HL-60 (cell line): ENCODE measurements around the gene ZNF697.

Experiments used
- CTCF ChIP-seq: IDR thresholded peaks from one replicate; pipeline ENCODE4 v1.5.1; 2011; ENCODE audit warnings: low read length, control low read depth, inconsistent platforms; ENCODE audit not compliant: insufficient read depth
- GABPA ChIP-seq: IDR thresholded peaks from 2 replicates; pipeline ENCODE4 v1.6.1; 2012; ENCODE audit warnings: low read depth
- POLR2AphosphoS5 ChIP-seq: IDR thresholded peaks from 2 replicates; pipeline ENCODE4 v1.6.1; 2012; ENCODE audit warnings: low read depth

DNA sequence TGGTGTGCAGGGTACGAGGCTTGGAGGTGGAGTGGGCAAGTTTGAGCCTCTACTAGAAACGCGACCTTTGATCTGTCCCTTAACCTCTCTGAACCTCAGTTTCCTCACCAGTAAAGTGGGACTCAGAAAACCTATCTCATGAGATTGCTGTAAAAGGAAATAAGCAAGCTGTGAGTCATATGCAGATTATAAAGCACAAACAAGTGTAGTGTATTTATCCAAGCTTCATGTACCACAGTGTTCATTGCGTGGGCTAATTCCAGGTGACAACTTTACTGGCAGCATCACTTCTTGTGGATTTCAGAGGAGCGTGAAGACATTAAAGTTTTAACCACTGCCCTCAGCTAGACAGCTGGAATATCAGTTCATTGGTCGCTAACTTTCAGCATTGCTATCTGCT lies 44.4 kb downstream of the ZNF697 start:
- TF ChIP-seq CTCF = no peak
- TF ChIP-seq GABPA = no peak
- no peak for TF ChIP-seq POLR2AphosphoS5
